Common myeloid progenitor, CD34-positive (primary cell): ENCODE measurements around the gene GABBR1.

Experiments used
- CTCF ChIA-PET: fragments of 350-600 bp; sonication (Branson Sonifier 250); formaldehyde crosslinking; loops from one replicate; lab custom pipeline; 2021; ENCODE audit warnings: antibody characterized with exemption; lab: Charles Lee
- POLR2A ChIA-PET: fragments of 350-600 bp; sonication (Branson Sonifier 250); formaldehyde crosslinking; loops from one replicate; lab custom pipeline; 2021; ENCODE audit warnings: antibody characterized with exemption; lab: Charles Lee
- DNase-seq, 3 donors: peaks; one replicate each; pipeline versions ENCODE4 v3.0.0 to v3.0.0-alpha.2; 2013
- H3K27ac ChIP-seq, 2 experiments: 1 replicate in 1 of 2; 2 replicates in 1 of 2; pipeline ENCODE4 v1.7.0; 2013; ENCODE audit warnings: inconsistent platforms in 2 of 2, low read length in 2 of 2, mild to moderate bottlenecking in 2 of 2, low read depth in 1 of 2, moderate library complexity in 1 of 2; ENCODE audit not compliant: severe bottlenecking in 2 of 2, insufficient read depth in 1 of 2, poor library complexity in 1 of 2
- H3K27me3 ChIP-seq, 5 experiments: replicated peaks in 2 of 5; 1 replicate in 3 of 5; 2 replicates in 2 of 5; pipeline versions ENCODE4 v1.6.1 to v1.7.0; 2013; ENCODE audit warnings: low read length in 4 of 5, mild to moderate bottlenecking in 2 of 5, moderate library complexity in 2 of 5, inconsistent platforms in 1 of 5; ENCODE audit not compliant: insufficient read depth in 5 of 5, control insufficient read depth in 4 of 5
- H3K36me3 ChIP-seq, 4 experiments: 1 replicate in 2 of 4; 2 replicates in 2 of 4; pipeline versions ENCODE4 v1.6.1 to v1.7.0; 2013; ENCODE audit warnings: low read length in 3 of 4, control low read depth in 1 of 4, mild to moderate bottlenecking in 1 of 4; ENCODE audit not compliant: control insufficient read depth in 4 of 4, insufficient read depth in 4 of 4
- H3K4me1 ChIP-seq, 4 experiments: 1 replicate in 3 of 4; 2 replicates in 1 of 4; pipeline versions ENCODE4 v1.6.1 to v1.7.1; 2013; ENCODE audit warnings: low read length in 3 of 4, mild to moderate bottlenecking in 3 of 4, control low read depth in 1 of 4, inconsistent platforms in 1 of 4, moderate library complexity in 1 of 4; ENCODE audit not compliant: control insufficient read depth in 4 of 4, insufficient read depth in 4 of 4; ENCODE audit errors: control extremely low read depth in 1 of 4
- H3K4me3 ChIP-seq, 7 experiments: 1 replicate in 4 of 7; 2 replicates in 3 of 7; pipeline versions ENCODE4 v1.5.1 to v1.7.0; 2013; ENCODE audit warnings: mild to moderate bottlenecking in 7 of 7, low read length in 6 of 7, moderate library complexity in 6 of 7, inconsistent platforms in 2 of 7, low read depth in 2 of 7, control low read depth in 1 of 7; ENCODE audit not compliant: insufficient read depth in 4 of 7, control insufficient read depth in 1 of 7; ENCODE audit errors: extremely low read depth in 1 of 7
- H3K9me3 ChIP-seq, 5 experiments: 1 replicate in 4 of 5; 2 replicates in 1 of 5; pipeline versions ENCODE4 v1.6.1 to v1.7.1; 2013; ENCODE audit warnings: low read length in 4 of 5, mild to moderate bottlenecking in 2 of 5, inconsistent platforms in 1 of 5, low read depth in 1 of 5, moderate library complexity in 1 of 5; ENCODE audit not compliant: control insufficient read depth in 4 of 5, insufficient read depth in 2 of 5; ENCODE audit errors: control extremely low read depth in 1 of 5
- WGBS: methylation state at CpG from one replicate; pipeline ENCODE4 v1.1.5; 2013; ENCODE audit not compliant: insufficient coverage; 5-methylcytosine and 5-hydroxymethylcytosine counted together

GABBR1 gene

DNA sequence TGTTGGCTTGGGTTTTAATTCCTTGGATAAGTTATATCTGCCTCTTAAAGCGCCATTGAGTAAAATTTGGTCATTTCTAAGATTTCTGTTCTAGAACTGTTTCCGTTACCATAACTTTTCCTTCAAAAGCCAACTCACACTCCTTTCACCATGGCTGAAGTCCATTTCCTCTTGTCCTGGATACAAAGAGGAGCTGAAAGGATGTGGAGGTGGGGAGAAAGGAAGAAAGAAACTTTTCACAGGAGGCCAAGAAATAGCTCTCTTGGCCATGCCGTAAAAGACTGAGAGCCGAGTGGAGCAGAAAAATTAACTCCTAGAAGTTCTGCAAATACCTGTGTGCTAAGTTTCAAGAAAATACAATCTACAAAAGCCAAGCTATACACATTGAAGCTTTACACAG lies 21.6 kb downstream of the GABBR1 start:
- Histone ChIP-seq H3K36me3 (peaks cover 0 to 56% (median 17%) of the 10 kb centered on the region in 4 experiments), H3K27ac (no peak overlapping the region), H3K4me3 (no peak overlapping the region), H3K9me3 (no peaks in the 10 kb centered on the region), H3K27me3 (peaks cover 0 to 3% (median 0%) of the 10 kb centered on the region in 5 experiments), H3K4me1 (no peaks in the 10 kb centered on the region)
- CTCF ChIA-PET, result interaction anchor here (0.6 to 2.8 kb wide), 5 partner anchors 8 to 131 kb away, joined by 3 to 14 read pairs (median 3); no protein-coding TSS in a partner anchor
- DNase-seq, result no peak
- WGBS, result 100% methylated on average over 1 of the region's 4 CpGs
- POLR2A ChIA-PET, result interaction anchor here (1.0 kb wide), 1 partner anchor 22 kb away, joined by 5 read pairs; the partner anchor contains the start of gene GABBR1

GRCh38 chr6:29610540-29610939 lies 22.4 kb downstream of the GABBR1 start:
- H3K36me3 ChIP-seq, result peaks cover 0 to 65% (median 20%) of the 10 kb centered on the region in 4 experiments
- 94% methylated on average over 4 of the region's 4 CpGs for WGBS
- ChIA-PET CTCF (no interaction called here), POLR2A (no interaction called here)
- H3K4me3 ChIP-seq, result no peak overlapping the region
- H3K4me1 ChIP-seq, result no peaks in the 10 kb centered on the region
- no peaks in the 10 kb centered on the region for H3K9me3 ChIP-seq
- no peak for DNase-seq
- H3K27ac ChIP-seq, result no peak overlapping the region
- peaks cover 0 to 3% (median 0%) of the 10 kb centered on the region in 5 experiments for H3K27me3 ChIP-seq

- peaks cover 0 to 74% (median 20%) of the 10 kb centered on the region in 4 experiments for H3K36me3 ChIP-seq
- no peak overlapping the region for H3K4me3 ChIP-seq
- no peak overlapping the region for H3K27ac ChIP-seq
- H3K9me3 ChIP-seq, result no peaks in the 10 kb centered on the region
- DNase-seq, result no peak
- H3K27me3 ChIP-seq, result peaks cover 0 to 3% (median 0%) of the 10 kb centered on the region in 5 experiments
- ChIA-PET POLR2A (no interaction called here), CTCF (interaction anchor here (2.1 kb wide), 1 partner anchor 18 kb away, joined by 7 read pairs; no protein-coding TSS in a partner anchor)
- H3K4me1 ChIP-seq, result no peaks in the 10 kb centered on the region
Measured at GRCh38 chr6:29608131-29608530, 24.9 kb downstream of the GABBR1 start.

DNA sequence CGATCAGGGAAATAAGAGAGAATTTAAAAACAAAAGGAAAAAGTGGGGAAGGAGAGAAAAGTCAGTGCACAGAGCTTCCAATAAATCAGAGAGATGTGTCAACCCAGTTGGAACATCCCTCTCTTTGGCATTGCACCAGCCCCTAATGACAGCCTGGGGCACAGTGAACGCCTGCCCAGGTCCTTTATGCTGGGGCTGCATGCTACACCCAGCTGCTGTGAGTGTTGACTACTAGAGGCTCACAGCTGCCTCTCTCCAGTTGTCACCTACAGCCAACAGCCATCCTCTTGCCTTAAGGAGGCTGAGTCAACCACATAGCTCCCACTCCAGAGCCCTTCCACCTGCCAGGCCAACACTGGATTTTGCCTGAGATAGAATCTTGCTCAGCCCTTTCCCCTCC lies 29.1 kb downstream of the GABBR1 start:
- CTCF ChIA-PET, result interaction anchor here (1.2 to 1.5 kb wide), 2 partner anchors 8 to 49 kb away, joined by 4 to 5 read pairs; no protein-coding TSS in a partner anchor
- H3K4me3 ChIP-seq, result no peak overlapping the region
- POLR2A ChIA-PET, result no interaction called here
- no peaks in the 10 kb centered on the region for H3K9me3 ChIP-seq
- H3K4me1 ChIP-seq, result no peaks in the 10 kb centered on the region
- no peak for DNase-seq
- H3K27ac ChIP-seq, result no peak overlapping the region
- 100% methylated on average over 2 of the region's 2 CpGs for WGBS
- peaks cover 0 to 3% (median 0%) of the 10 kb centered on the region in 5 experiments for H3K27me3 ChIP-seq
- peaks cover 0 to 51% (median 14%) of the 10 kb centered on the region in 4 experiments for H3K36me3 ChIP-seq

DNA sequence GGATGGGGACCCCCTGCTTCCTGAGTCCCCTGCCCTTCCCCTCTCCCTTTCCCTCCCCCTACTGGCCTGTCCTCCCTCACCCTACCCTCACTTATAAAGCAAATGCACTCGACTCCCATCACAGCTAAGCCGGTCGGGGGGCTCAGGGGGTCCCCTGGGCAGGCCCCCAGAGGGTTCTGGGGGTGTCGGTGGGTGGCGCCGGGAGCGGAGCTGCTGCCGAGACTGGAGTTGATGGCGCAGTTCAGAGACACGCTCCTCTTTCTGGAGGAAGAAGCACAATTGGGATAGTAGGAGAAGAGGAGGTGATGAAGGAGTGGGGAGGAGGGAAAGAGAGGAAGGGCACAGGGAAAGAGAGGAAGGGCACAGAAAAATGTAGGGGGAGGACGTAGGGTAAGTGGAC lies 29.5 kb downstream of the GABBR1 start:
- Histone ChIP-seq H3K4me1 (no peaks in the 10 kb centered on the region), H3K27ac (no peak overlapping the region), H3K4me3 (no peak overlapping the region), H3K27me3 (peaks cover 0 to 3% (median 0%) of the 10 kb centered on the region in 5 experiments), H3K9me3 (no peaks in the 10 kb centered on the region), H3K36me3 (peaks cover 0 to 46% (median 14%) of the 10 kb centered on the region in 4 experiments)
- WGBS, result 95% methylated on average over 9 of the region's 11 CpGs
- CTCF ChIA-PET, result interaction anchor here (0.8 to 1.5 kb wide), 5 partner anchors 8 to 225 kb away, joined by 3 to 5 read pairs (median 4); no protein-coding TSS in a partner anchor
- no peak for DNase-seq
- POLR2A ChIA-PET, result no interaction called here

DNA sequence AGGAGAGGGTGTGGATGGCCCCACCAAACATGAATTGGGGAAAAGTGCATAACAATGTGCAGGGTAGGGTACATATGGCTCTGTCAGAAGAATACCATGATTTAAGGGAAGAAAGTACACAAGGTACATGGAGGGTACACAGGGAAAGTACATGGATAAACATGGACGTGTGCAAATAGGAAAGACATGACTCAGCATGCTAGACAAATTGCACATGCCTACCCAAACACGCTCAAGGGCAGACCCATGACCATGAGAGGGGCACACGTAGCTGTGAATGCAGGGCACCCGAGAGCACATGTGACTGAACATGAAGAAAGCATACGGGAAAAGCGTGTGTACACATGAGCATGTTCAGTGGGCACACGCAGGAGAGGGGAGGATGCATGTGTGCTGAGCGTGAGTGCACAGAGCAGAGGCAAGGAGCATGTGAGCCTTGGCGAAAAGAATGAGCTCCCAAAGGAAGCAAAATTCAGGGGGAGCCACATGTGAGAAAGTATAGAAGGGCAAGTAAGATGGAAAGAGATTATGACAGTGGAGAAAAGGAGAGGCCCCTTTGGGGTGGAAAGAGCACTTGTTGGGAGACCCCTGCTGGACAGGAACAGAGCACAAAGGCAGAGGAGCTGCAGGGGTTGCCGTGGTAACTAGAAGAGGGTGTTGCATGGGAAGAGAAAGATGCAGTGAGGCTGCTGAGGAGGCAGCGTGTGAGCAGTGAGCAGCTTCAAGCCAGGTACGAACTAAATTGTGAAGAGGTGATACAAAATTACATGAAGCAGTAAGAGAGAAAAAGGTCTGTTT lies 30.2 kb downstream of the GABBR1 start:
- H3K4me3 ChIP-seq, result no peak overlapping the region
- no peaks in the 10 kb centered on the region for H3K4me1 ChIP-seq
- CTCF ChIA-PET, result interaction anchor here (0.8 to 1.5 kb wide), 5 partner anchors 9 to 224 kb away, joined by 3 to 5 read pairs (median 4); no protein-coding TSS in a partner anchor
- POLR2A ChIA-PET, result interaction anchor here (0.6 kb wide), 1 partner anchor 1291 kb away, joined by 3 read pairs; no protein-coding TSS in a partner anchor
- 86% methylated on average over 12 of the region's 12 CpGs for WGBS
- H3K9me3 ChIP-seq, result no peaks in the 10 kb centered on the region
- DNase-seq, result peak; percentile 42 to 57 (median 56)
- H3K27ac ChIP-seq, result no peak overlapping the region
- peaks cover 0 to 2% (median 0%) of the 10 kb centered on the region in 5 experiments for H3K27me3 ChIP-seq
- peaks cover 0 to 40% (median 13%) of the 10 kb centered on the region in 4 experiments for H3K36me3 ChIP-seq
